ENCODE results near the gene WASL.
"Not testable (repeated sequence)": the region's sequence is repeated elsewhere in the genome, so short reads cannot be mapped to it uniquely, and the experiment has no call there.

The WASL gene

GRCh38 chr7:123748734-123749536 lies at the start of gene WASL:
WASL (minus strand) TSS chr7:123749003; CDS start chr7:123748734, 269 bp downstream.
- DNase-seq (ENCODE audit: low spot score), result peak; percentile 97

DNA sequence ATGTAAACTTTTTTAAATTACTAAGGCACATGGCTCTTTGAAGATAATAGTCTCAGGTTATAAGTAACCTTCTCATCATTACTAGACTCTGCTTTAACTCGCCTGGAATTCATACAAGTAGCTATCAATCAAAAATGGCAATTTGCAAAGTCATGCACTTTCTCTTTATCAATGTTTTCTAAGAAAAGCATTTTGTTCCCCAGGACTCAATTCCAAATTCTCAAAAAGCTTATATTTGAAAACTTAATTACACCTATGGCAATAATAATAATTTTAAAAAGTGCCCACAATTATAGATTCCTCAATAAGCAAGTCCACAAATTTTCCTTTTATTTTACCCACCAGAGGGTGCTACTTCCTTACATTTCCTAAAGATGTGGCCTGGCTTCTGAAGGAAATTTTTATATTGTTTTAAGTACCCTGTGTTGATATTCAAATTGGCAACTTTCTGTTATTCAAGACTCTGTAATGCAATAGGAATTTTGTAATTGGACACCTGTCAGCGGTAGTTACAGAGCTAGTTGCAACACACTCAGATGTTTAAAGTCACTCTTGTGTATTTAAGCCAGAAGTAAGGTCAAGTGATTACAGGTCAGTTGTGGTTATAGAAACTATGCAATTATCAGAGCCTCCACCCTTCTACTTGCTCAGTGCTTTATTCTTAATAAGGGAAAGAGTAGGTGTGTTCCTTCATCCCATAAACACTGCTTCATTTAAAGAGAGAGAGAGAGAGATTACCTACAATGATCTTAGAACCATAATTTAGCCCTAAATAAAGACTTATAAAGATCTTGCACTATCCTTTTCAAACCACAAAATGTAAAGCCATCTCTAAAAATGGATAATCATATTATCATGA lies 49.1 kb upstream of the WASL start:
- peak; percentile 27 for DNase-seq (ENCODE audit: low spot score)

DNA sequence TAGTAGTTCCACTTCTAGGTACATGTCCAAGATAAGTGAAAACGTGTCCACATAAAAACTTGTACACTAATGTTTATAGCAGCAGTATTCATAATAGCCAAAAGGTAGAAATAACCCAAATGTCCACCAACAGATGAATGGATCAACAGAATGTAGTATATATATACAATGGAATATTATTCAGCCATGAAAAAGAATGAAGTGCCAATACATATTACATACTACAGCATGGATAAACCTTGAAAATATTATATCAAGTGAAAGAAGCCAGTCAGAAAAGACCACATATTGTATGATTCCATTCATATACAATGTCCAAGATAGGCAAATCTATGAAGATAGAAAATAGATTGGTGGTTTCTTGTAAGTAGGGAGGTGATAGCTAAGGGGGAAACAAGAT lies 47.8 kb upstream of the WASL start:
- no peak for DNase-seq (ENCODE audit: low spot score)

DNA sequence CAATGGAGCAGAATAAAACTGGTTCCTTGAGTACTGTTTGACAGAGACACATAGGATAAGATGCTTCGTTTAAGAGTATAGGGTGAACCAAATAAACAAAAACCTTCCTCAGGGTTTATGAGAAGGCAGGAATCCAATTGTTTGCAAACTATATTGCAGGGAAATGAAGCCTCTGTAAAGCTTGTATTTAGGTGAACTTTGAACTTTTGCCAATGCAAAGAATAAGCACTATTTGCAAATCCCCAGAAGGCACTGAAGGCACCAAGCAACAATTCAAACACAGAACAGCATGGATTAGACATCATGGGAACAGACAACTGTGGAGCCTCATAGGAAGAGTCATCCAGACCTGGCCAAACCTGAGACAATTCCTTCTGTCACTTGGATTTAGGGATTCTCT lies 47.1 kb upstream of the WASL start:
- DNase-seq (ENCODE audit: low spot score), result no peak

DNA sequence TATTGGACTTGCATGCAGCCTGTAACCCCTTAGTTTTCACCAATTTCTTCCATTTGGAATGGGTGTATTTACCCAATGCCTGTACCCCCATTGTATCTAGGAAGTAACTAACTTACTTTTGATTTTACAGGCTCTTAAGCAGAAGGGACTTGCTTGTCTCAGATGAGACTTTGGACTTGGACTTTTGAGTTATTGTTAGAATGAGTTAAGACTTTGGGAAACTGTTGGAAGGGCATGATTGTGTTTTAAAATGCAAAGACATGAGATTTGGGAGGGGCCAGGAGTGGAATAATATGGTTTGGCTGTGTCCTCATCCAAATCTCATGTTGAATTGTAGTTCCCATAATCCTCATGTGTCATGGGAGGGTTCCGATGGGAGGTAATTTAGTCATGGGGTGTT lies 46.3 kb upstream of the WASL start:
- DNase-seq (ENCODE audit: low spot score), result not testable (repeated sequence)

DNA sequence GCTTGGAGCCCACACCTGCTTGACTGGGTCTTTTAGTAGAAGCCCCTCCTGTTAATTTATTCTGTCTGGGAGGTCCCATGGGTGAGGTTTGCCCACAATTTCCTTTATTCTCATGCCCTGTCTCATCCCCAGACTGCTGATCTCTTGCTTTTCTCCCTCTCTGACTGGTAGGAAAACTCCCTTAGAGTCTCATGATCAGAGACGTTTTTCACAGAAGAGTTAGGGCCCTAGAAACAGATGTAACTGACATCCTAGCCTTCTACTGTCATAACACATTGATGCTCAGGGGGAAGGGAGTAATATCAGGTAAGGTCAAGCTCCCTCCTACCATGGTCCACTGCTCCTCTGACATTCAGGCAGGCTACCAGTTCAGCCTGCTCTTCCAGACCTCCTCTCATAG lies 43.7 kb upstream of the WASL start:
- no peak for DNase-seq (ENCODE audit: low spot score)

DNA sequence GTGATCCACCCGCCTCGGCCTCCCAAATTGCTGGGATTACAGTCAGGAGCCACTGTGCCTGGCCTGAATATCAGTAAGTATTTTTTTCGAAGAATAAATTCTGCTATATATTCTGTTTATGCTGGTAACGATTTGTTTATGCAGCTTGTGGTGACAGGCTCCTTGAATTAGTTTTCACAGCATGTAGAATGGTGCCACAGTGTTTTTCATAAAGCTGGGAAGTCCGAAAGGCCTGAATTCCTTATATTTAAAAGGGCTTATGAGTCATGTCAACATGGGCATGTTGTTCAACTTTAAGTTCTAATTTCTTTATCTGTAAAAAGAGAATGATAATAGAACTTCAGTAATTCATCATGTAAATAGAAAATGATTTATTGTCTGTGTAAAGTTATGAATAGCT lies 42.2 kb upstream of the WASL start:
- DNase-seq (ENCODE audit: low spot score), result no peak

- no peak for DNase-seq (ENCODE audit: low spot score)
Measured at GRCh38 chr7:123789817-123790216, 41.0 kb upstream of the WASL start.

DNA sequence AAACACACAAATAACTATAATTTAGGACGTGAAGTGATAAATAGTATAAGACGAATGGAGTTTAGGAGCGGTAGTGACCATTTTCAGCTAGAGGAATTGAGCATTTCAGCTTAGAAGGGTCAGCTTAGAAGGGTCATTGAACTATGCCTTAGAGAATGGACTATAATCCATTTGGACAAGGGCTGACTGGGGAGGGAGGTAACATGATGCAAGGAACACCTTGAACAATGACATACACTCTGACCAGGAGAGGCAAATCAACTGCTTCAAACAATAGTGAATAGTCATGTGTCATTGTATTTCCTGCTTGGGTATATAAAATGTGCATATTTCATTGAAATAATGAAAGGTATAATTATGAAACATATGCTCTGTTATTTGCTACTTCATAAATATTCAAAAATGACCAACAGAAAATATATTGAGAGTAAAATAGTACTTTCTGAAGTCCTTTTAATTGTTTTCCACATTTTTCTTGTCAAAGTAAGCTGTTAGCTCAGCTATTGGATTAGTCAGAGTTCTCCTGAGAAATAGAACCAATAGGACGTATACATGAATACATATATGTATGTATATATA lies 40.5 kb upstream of the WASL start:
- DNase-seq (ENCODE audit: low spot score), result no peak

GRCh38 chr7:123788584-123788983 lies 39.8 kb upstream of the WASL start:
- no peak for DNase-seq (ENCODE audit: low spot score)

- no peak for DNase-seq (ENCODE audit: low spot score)
Measured at GRCh38 chr7:123787220-123788007, 38.6 kb upstream of the WASL start.

GRCh38 chr7:123784263-123784662 lies 35.5 kb upstream of the WASL start:
- DNase-seq (ENCODE audit: low spot score), result no peak

DNA sequence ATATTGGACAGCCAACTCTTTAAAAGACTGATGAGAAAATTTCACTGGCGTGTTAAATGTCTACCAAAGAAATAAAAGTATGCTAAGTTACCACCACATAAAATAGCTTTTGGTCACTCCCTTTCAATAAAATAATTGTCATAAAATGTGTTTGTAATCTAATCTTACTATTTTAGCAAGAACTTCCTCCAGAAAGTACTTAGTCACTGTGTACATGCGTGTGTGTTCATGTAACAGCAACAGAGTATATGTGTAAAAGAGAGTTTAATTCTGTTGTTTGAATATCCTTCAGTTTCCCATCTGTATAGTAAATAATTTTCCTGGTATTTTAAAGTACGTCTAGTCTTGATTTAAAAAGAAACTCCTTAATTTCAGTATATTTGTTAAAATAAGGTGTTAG lies 35.0 kb upstream of the WASL start:
- DNase-seq (ENCODE audit: low spot score), result no peak

- DNase-seq (ENCODE audit: low spot score), result no peak
Measured at GRCh38 chr7:123782071-123782798, 33.4 kb upstream of the WASL start.

- not testable (repeated sequence) for DNase-seq (ENCODE audit: low spot score)
Measured at GRCh38 chr7:123780472-123780871, 31.7 kb upstream of the WASL start.

DNA sequence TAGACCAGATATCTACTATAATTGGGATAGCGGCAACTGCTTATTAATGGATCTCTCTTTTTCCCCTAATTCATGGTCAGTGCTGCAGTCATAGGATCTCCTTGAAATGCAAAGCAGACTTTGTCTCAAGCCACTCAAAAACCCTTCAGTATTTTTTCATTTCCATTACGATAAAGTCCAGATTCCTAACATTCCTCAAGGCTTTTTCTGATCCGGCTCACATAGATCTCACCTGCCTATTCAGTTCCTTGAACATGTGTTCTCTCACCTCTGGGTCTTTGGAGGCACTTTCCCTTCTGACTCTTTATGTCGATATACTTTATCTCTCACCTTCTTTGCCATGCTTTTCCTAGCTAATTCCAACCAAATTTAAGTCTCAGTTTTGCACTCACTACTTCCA lies 25.7 kb upstream of the WASL start:
- no peak for DNase-seq (ENCODE audit: low spot score)

- no peak for DNase-seq (ENCODE audit: low spot score)
Measured at GRCh38 chr7:123773481-123773880, 24.7 kb upstream of the WASL start.

DNA sequence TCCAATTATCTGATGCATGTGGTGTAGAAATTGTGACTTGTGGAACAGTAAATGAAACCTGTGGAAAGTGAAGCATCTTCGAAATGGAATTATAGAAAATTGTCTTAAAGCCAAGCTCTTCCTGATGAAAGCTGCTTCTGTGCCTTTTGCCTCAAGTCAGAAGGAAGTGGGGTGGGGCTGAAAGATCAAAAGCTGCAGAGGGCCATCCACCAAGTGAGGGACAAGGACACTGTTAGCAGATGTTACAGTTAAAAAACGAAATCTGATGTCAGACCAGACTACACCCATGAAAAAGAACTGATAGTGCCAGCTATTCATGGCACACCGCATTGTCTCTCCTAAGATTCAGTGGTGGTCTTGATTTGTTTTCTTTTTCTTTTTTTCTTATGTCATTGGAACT lies 23.8 kb upstream of the WASL start:
- no peak for DNase-seq (ENCODE audit: low spot score)

- DNase-seq (ENCODE audit: low spot score), result no peak
Measured at GRCh38 chr7:123771846-123772245, 23.0 kb upstream of the WASL start.

DNA sequence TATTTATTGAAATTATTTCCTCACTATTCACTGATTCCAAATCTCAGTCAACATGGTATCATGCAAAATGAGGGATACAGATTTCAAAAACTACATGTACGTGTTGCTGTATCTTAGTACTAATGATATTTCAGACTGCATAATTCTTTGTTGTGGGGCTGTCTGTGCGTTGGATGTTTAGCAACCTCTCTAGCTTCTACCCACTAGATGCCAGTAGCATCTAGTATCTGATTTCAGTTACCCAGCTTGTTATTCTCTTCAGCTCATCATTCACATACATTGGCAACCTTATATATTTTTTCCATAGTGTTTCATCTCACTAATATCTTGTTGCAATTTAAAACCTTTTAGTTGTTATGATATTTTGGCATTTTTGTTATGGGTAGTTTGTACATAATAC lies 22.5 kb upstream of the WASL start:
- no peak for DNase-seq (ENCODE audit: low spot score)

DNA sequence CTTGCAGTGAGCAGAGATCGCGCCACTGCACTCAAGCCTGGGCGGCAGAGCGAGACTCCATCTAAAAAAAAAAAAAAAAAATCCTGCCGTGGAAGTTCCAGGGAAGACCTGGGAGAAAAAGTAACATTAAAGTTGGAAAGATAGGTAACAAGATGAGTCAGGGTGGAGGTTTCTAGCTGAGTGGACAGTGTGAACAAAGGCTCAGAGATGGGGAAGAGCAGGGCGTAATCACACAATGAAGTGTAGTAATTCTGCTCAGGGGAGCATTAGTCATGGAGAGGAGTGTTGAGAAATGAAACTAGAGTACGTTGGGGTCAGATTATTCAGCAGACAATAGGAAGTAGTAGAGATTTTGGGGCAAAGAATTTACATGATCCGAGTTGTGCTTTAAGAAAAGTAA lies 21.6 kb upstream of the WASL start:
- DNase-seq (ENCODE audit: low spot score), result no peak

All from D341Med (cell line).